OCI-LY7 (cell line): ENCODE results near the gene SYCP2.

Experiments used
- CTCF ChIP-seq: fragments of 200-600 bp; sonication (generic); conservative IDR thresholded peaks from 2 replicates; pipeline ENCODE4 v1.5.1; 2014; ENCODE audit warnings: mild to moderate bottlenecking, antibody characterized with exemption, low read length, moderate library complexity, mixed read lengths
- EZH2phosphoT487 ChIP-seq: fragments of 200-600 bp; sonication (generic); IDR thresholded peaks from 2 replicates; pipeline ENCODE4 v1.6.1; 2018; ENCODE audit warnings: low read depth, borderline replicate concordance, mild to moderate bottlenecking, mixed run types, antibody characterized with exemption, low read length, moderate library complexity, mixed read lengths

- TF ChIP-seq CTCF, result no peak
- no peak for TF ChIP-seq EZH2phosphoT487
Observed at GRCh38 chr20:59863058-59863457, 70.4 kb downstream of the SYCP2 start.
